Colonic mucosa (tissue), 4 donors: Measurements from ENCODE around the gene GALNT5. TPM values are rescaled to one million over a fixed set of nuclear protein-coding genes. Genes with fewer than 3 reads are reported as not detected.

Experiments used
- DNase-seq: peaks from one replicate; pipeline ENCODE4 v3.0.0-alpha.2; 2020
- H3K27ac ChIP-seq: fragments of 200-600 bp; one replicate; pipeline ENCODE4 v1.8.0; 2021
- H3K27me3 ChIP-seq: fragments of 200-600 bp; one replicate; pipeline ENCODE4 v1.8.0; 2021
- H3K36me3 ChIP-seq: fragments of 200-600 bp; one replicate; pipeline ENCODE4 v1.8.0; 2021
- H3K4me1 ChIP-seq: fragments of 200-600 bp; one replicate; pipeline ENCODE4 v1.8.0; 2021; ENCODE audit warnings: mild to moderate bottlenecking
- H3K4me3 ChIP-seq: fragments of 200-600 bp; one replicate; pipeline ENCODE4 v1.8.0; 2021
- H3K9ac ChIP-seq, 2 donors: one replicate each; pipeline ENCODE4 v1.7.0; 2013; ENCODE audit warnings: control low read depth in 2 of 2, low read depth in 2 of 2, low read length in 2 of 2
- H3K9me3 ChIP-seq: fragments of 200-600 bp; one replicate; pipeline ENCODE4 v1.8.0; 2021
- CTCF ChIP-seq: fragments of 200-600 bp; IDR thresholded peaks from one replicate; pipeline ENCODE4 v1.8.0; 2022; ENCODE audit warnings: antibody characterized with exemption, mild to moderate bottlenecking
- intact Hi-C: fragments of 100-400 bp; cut with DNase I; formaldehyde crosslinking; loops from one replicate; pipeline ENCODE4 v1.14.1; 2022
- total RNA-seq, 2 donors: library from RNA; stranded (reverse); fragmentation: NEBNext Ultra II Directional in 1 of 2; extraction: Animal tissue kit (Norgen Biotek cat#: 25700) in 1 of 2; gene quantifications; one replicate each; pipeline ENCODE4 v1.2.1, GENCODE V29; 2021
- donor health status: healthy.
- donor health status: DM: no; HTN: no; CAD: no.
- donor health status: DM: no; HTN: no; CAD: no.

The GALNT5 gene
- total RNA-seq: 10 to 100 TPM; 52.4 to 56.3 TPM

- no peak for TF ChIP-seq CTCF
- intact Hi-C loops: no loop called here
- Histone ChIP-seq H3K36me3 (no peaks in the 10 kb centered on the region), H3K27me3 (no peaks in the 10 kb centered on the region), H3K9me3 (no peaks in the 10 kb centered on the region), H3K9ac (peak within 1 kb of the TSS; percentile 46 to 89), H3K4me1 (no peaks in the 10 kb centered on the region), H3K4me3 (peak within 1 kb of the TSS; percentile 37), H3K27ac (peak within 1 kb of the TSS; percentile 85)
- DNase-seq: peak; percentile 50
These were observed at the start of gene GALNT5 for GRCh38 chr2:157257312-157258252. Gene GALNT5, plus strand, starts transcription at chr2:157257705. Its CDS starts 378 bp downstream, at chr2:157258083.

GRCh38 chr2:157216286-157216965 lies 41.1 kb upstream of the GALNT5 start:
- H3K27me3 ChIP-seq: no peaks in the 10 kb centered on the region
- intact Hi-C loops: no loop called here
- no peak overlapping the region for H3K27ac ChIP-seq
- H3K9me3 ChIP-seq: no peaks in the 10 kb centered on the region
- no peak for TF ChIP-seq CTCF
- no peak overlapping the region for H3K9ac ChIP-seq
- H3K4me3 ChIP-seq: no peak overlapping the region
- H3K4me1 ChIP-seq: no peaks in the 10 kb centered on the region
- DNase-seq: no peak
- no peaks in the 10 kb centered on the region for H3K36me3 ChIP-seq

- no peak overlapping the region for H3K27ac ChIP-seq
- TF ChIP-seq CTCF: no peak
- no peak overlapping the region for H3K9ac ChIP-seq
- DNase-seq: no peak
- intact Hi-C loops: no loop called here
- no peaks in the 10 kb centered on the region for H3K27me3 ChIP-seq
- no peaks in the 10 kb centered on the region for H3K4me1 ChIP-seq
- H3K9me3 ChIP-seq: no peaks in the 10 kb centered on the region
- H3K36me3 ChIP-seq: no peaks in the 10 kb centered on the region
- no peak overlapping the region for H3K4me3 ChIP-seq
These were observed 40.1 kb upstream of the GALNT5 start for GRCh38 chr2:157217409-157217808.

GRCh38 chr2:157218911-157219310 lies 38.6 kb upstream of the GALNT5 start:
- H3K36me3 ChIP-seq: no peaks in the 10 kb centered on the region
- H3K4me3 ChIP-seq: no peak overlapping the region
- H3K27ac ChIP-seq: no peak overlapping the region
- H3K4me1 ChIP-seq: no peaks in the 10 kb centered on the region
- no peak overlapping the region for H3K9ac ChIP-seq
- no peaks in the 10 kb centered on the region for H3K9me3 ChIP-seq
- no peak for DNase-seq
- H3K27me3 ChIP-seq: no peaks in the 10 kb centered on the region
- no peak for TF ChIP-seq CTCF
- intact Hi-C loops: no loop called here

GRCh38 chr2:157220502-157220901 lies 37.0 kb upstream of the GALNT5 start:
- H3K36me3 ChIP-seq: no peaks in the 10 kb centered on the region
- H3K9me3 ChIP-seq: no peaks in the 10 kb centered on the region
- no peak overlapping the region for H3K27ac ChIP-seq
- intact Hi-C loops: no loop called here
- no peaks in the 10 kb centered on the region for H3K4me1 ChIP-seq
- no peak for DNase-seq
- H3K4me3 ChIP-seq: no peak overlapping the region
- no peak for TF ChIP-seq CTCF
- no peaks in the 10 kb centered on the region for H3K27me3 ChIP-seq
- H3K9ac ChIP-seq: no peak overlapping the region
